OCI-LY3 (cell line): Measurements from ENCODE around the gene SGO2.

Source experiments
- H2AFZ ChIP-seq: fragments of 200-600, 300-600 bp; shearing (Covaris generic); 2 replicates; pipeline ENCODE4 v1.6.0; 2014; ENCODE audit warnings: antibody characterized with exemption, low read depth, low read length
- H3K27ac ChIP-seq: fragments of 200-600, 300-600 bp; sonication (generic); 2 replicates; pipeline ENCODE4 v1.5.1; 2014; ENCODE audit warnings: mild to moderate bottlenecking, low read length, moderate library complexity, mixed read lengths
- H3K27me3 ChIP-seq: fragments of 200-600, 300-600 bp; sonication (generic); 2 replicates; pipeline ENCODE4 v1.6.1; 2014; ENCODE audit warnings: low read depth, low read length, mixed read lengths
- H3K36me3 ChIP-seq: fragments of 200-600, 300-600 bp; sonication (generic); replicated peaks from 2 replicates; pipeline ENCODE3; 2014; ENCODE audit warnings: low read depth, low read length, mixed read lengths
- H3K4me1 ChIP-seq: fragments of 300-600, 200-600 bp; sonication (generic); 2 replicates; pipeline ENCODE4 v1.6.1; 2014; ENCODE audit warnings: low read length, mixed read lengths
- H3K4me2 ChIP-seq: fragments of 200-600, 300-600 bp; sonication (generic); 2 replicates; pipeline ENCODE4 v1.6.1; 2014; ENCODE audit warnings: low read length, mixed read lengths
- H3K4me3 ChIP-seq: fragments of 300-600, 200-600 bp; sonication (generic); 2 replicates; pipeline ENCODE4 v1.5.1; 2014; ENCODE audit warnings: antibody characterized with exemption, mild to moderate bottlenecking, low read length, moderate library complexity
- H3K79me2 ChIP-seq: fragments of 300-600, 200-600 bp; shearing (Covaris generic); 2 replicates; pipeline ENCODE4 v1.6.1; 2014; ENCODE audit warnings: mild to moderate bottlenecking, low read length, mixed read lengths
- H3K9ac ChIP-seq: fragments of 300-600, 200-600 bp; shearing (Covaris generic); 2 replicates; pipeline ENCODE4 v1.6.0; 2014; ENCODE audit warnings: mild to moderate bottlenecking, low read length, moderate library complexity
- H3K9me3 ChIP-seq: fragments of 200-600, 300-600 bp; shearing (Covaris generic); 2 replicates; pipeline ENCODE4 v1.6.1; 2014; ENCODE audit warnings: low read length, mixed read lengths; ENCODE audit not compliant: insufficient read depth
- H4K20me1 ChIP-seq: fragments of 200-600, 300-600 bp; sonication (generic); 2 replicates; pipeline ENCODE4 v1.6.1; 2016; ENCODE audit warnings: low read length, mixed read lengths; ENCODE audit not compliant: insufficient read depth
- CTCF ChIP-seq: fragments of 200-600, 300-600 bp; sonication (generic); IDR thresholded peaks from 2 replicates; pipeline ENCODE4 v1.5.1; 2014; ENCODE audit warnings: antibody characterized with exemption, low read length, low read depth
- EZH2phosphoT487 ChIP-seq: fragments of 200-600 bp; shearing (Covaris generic); IDR thresholded peaks from 2 replicates; pipeline ENCODE4 v1.6.1; 2018; ENCODE audit warnings: antibody characterized with exemption, mixed run types, low read depth

The SGO2 gene

GRCh38 chr2:200619279-200619678 is 93.3 kb downstream of the SGO2 start:
- no peaks in the 10 kb centered on the region for H4K20me1 ChIP-seq
- no peak overlapping the region for H2AFZ ChIP-seq
- H3K27ac ChIP-seq: no peak overlapping the region
- H3K79me2 ChIP-seq: no peaks in the 10 kb centered on the region
- H3K4me1 ChIP-seq: peaks cover 17% of the 10 kb centered on the region
- H3K36me3 ChIP-seq: no peaks in the 10 kb centered on the region
- no peak for TF ChIP-seq CTCF
- no peak for TF ChIP-seq EZH2phosphoT487
- H3K4me3 ChIP-seq: no peak overlapping the region
- no peaks in the 10 kb centered on the region for H3K27me3 ChIP-seq
- H3K9me3 ChIP-seq: no peaks in the 10 kb centered on the region
- H3K4me2 ChIP-seq: no peak overlapping the region
- H3K9ac ChIP-seq: no peak overlapping the region

- H3K27me3 ChIP-seq: no peaks in the 10 kb centered on the region
- H3K4me2 ChIP-seq: no peak overlapping the region
- no peaks in the 10 kb centered on the region for H4K20me1 ChIP-seq
- TF ChIP-seq EZH2phosphoT487 (no peak), CTCF (no peak)
- no peak overlapping the region for H3K27ac ChIP-seq
- H2AFZ ChIP-seq: no peak overlapping the region
- no peak overlapping the region for H3K9ac ChIP-seq
- H3K79me2 ChIP-seq: no peaks in the 10 kb centered on the region
- H3K9me3 ChIP-seq: no peaks in the 10 kb centered on the region
- H3K4me3 ChIP-seq: no peak overlapping the region
- no peaks in the 10 kb centered on the region for H3K36me3 ChIP-seq
- H3K4me1 ChIP-seq: peaks cover 9% of the 10 kb centered on the region
Measured at GRCh38 chr2:200620606-200621390, 94.8 kb downstream of the SGO2 start.

GRCh38 chr2:200622106-200622505 is 96.1 kb downstream of the SGO2 start:
- Histone ChIP-seq H3K9ac (no peak overlapping the region), H3K36me3 (no peaks in the 10 kb centered on the region), H2AFZ (no peak overlapping the region), H3K9me3 (no peaks in the 10 kb centered on the region), H3K79me2 (no peaks in the 10 kb centered on the region), H3K27me3 (no peaks in the 10 kb centered on the region), H3K4me1 (peaks cover 9% of the 10 kb centered on the region), H4K20me1 (no peaks in the 10 kb centered on the region), H3K27ac (no peak overlapping the region), H3K4me2 (no peak overlapping the region), H3K4me3 (no peak overlapping the region)
- TF ChIP-seq EZH2phosphoT487 (no peak), CTCF (no peak)

- Histone ChIP-seq H3K4me1 (no peaks in the 10 kb centered on the region), H3K4me3 (no peak overlapping the region), H3K27me3 (no peaks in the 10 kb centered on the region), H4K20me1 (no peaks in the 10 kb centered on the region), H2AFZ (no peak overlapping the region), H3K79me2 (no peaks in the 10 kb centered on the region), H3K9me3 (no peaks in the 10 kb centered on the region), H3K27ac (no peak overlapping the region), H3K9ac (no peak overlapping the region), H3K4me2 (no peak overlapping the region), H3K36me3 (no peaks in the 10 kb centered on the region)
- TF ChIP-seq CTCF (no peak), EZH2phosphoT487 (no peak)
Measured at GRCh38 chr2:200624026-200624425, 98.0 kb downstream of the SGO2 start.
